HG02852 (cell line): ENCODE data around the gene KRT3.
"Not testable (repeated sequence)": the region's sequence is repeated elsewhere in the genome, so short reads cannot be mapped to it uniquely, and the experiment has no call there.

Experiments
- ATAC-seq: cut with Tn5 transposase; IDR thresholded peaks from one replicate; pipeline ENCODE4 v1.9.1; 2021; ENCODE audit warnings: mild to moderate bottlenecking, moderate library complexity; ENCODE audit not compliant: unreplicated experiment

KRT3 gene

DNA sequence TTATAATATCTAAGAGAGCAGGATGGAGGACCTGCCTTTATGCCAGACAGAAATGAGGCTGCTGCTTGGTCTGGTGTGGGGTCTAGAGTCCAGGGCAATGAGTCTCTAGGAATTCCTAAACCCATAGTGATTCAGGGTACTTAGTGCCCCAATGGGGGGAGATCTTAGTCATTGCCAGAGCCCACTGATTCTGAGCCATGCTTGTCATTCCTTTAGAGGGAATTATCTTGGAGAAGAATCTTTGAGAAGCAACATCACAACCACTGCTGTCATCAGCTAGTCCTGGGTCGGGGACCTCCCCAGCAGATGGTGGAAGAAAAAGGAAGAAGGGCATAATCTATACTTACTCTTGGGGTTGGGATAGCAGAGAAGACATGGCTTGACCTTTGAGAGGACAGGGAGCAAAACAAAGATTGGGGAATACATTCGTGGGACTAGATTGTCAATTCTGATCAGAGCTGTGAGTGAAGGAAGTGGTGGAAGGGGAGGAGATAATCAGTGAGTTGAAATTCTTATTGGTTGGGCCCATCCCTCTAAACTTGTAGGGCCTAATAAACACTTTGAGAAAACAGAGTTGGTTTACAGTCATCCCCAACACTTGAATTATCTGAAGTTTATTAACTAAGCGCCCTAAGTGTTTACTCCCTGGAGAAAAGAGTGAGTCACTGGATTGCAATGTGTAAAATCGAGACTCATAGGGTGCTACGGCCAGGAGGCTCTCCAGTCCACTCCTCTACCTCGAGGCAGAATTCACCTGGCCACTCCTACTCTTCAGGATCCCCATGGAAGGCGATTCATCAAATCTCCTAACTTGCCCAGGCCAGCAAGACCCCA is 3.0 kb upstream of the KRT3 start:
- no peak for ATAC-seq

DNA sequence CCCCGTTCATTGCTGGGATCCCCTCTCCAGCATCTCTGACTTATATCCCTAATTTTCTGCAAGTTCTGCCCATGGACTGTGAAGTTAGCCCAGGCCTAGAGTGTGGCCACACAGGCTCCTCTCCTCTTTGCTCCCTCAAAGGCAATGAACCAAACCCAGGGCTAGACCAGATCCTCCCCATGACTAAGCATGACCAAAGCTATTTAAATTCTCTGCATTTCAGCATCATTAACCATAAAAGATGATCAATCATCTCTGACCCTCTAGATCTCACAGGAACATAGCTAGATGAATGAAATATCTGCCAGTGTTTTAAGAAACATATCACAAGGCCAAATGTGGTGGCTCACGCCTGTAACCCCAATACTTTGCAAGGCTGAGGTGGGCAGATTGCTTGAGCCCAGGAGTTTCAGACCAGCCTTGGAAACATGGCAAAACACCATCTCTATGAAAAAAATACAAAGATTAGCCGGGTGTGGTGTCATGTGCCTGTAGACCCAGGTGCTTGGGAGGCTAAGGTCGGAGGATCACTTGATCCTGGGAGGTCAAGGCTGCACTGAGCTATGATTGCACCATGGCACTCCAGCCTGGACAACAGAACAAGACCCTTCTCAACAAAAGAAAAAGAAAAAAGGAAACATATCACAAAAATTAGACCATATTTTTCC is 2.2 kb upstream of the KRT3 start:
- no peak for ATAC-seq

DNA sequence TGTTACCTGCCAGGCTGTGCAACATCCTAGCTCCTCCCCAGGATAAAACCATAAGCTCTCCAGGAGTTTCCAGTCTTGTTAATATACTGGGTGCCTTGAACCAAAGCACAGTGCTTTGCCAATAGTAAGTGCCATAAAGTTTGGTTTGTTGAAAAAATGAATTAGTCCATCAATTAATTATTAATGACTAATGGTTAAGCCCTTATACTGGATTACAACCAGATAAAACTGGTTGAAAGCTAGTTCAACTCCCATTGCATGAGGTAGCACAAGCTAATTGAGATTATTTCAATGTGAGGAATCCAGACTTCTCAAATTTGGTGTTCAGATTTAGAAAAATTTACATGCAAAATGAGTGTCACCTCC is 1.6 kb upstream of the KRT3 start:
- ATAC-seq = no peak

DNA sequence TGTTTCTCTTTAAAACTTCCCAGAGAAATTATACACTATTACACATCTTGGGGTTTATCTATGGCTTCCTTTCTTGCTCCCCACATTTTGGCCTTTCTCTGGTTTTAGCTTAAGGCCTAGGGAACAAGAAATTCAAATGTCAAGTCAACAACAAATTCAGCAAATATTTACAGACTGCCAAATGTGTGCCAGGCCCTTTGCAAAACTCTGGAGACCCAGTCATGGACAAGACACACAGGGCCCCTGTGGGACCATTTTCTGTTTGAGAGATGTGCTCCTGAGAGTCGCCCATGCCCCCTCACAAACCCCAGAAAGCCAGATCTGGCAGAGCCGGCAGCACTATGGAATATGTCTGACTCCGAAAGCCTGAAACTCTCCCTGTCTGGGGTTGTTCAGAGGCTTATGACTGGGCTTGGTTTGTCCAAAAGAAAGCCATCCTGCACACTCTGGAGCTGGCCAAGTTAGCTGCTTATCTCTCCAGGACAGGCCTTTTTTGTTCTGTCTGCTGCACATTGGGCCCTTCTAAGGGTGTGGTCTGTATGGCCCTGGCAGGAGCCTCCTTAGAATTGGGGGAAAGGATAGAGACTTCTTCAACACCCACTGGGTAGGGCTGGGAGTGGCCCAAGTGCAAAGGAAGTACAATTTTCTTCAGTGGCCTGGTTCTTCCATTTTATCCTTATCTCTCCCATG is 1.1 kb upstream of the KRT3 start:
- ATAC-seq = no peak

DNA sequence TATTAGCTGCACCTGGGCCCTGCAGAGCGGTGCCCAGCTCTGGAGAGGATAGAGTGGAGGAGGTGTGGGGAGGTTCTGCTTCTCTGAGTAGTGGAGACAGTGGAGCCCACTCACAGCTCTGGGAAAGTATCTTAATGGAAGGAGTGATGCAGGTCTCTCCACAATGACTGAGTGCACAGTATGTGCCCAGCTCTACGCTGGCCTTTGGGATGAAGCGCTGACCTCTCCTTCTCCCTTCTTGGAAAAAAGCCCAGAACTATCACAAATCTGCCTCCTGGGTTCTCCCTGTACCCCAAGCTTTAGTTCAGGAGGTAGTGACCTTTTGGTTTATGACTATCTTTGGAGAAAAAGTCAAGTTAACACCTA is 495 bp upstream of the KRT3 start:
- ATAC-seq = no peak

DNA sequence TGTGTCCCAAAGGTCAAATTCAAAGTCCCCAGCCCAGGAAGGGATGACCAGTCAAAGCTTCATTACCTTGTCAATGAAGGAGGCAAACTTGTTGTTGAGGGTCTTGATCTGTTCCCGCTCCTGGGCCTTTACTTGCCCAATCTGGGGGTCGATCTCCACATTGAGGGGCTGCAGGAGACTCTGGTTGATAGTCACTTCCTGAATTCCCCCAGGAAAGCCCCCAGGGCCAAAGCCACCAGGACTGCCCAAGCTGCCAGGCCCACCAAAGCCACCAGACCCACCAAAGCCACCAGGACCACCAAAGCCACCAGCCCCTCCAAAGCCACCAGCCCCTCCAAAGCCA is 614 bp downstream of the KRT3 start:
- not testable (repeated sequence) for ATAC-seq

DNA sequence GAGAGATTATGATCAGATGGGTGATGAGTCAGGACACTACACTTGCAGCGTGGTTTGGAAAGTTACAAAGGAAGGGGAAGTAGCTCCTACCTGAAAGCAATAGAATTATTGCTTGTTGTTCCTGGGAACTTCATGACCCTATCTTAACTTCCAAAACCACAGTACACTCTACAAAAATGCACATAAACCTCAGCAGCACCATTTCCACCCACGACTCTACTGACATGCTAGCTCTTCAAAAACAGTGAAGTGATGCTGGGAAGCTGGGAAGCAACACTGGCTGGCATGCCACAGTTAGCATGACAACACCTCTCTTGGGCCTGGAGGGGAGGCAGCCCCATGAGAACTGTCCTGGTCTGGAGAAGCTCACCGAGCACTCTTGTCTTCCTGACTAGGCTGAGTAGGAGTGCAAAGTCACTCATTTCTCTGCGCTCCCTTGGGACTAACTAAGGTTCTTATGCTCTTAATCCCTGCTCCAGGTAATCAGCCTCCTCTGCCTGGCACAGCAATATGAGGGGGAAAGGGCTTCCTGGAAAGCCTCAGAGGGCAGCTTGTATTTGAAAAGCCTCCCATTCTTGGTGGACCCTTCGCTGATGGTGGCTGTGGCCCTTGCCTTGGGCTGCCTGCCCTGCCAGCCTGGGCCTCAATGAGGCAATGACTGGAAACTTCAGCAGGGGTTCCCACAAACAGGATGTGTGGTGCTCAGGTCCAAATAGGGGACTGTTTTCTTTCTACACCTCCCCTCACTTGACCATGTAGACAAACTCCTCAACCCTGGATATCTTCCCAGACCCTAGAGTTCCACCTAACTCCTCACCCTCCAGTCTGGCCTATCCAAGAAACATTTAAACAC is 1.2 kb downstream of the KRT3 start:
- no peak for ATAC-seq

DNA sequence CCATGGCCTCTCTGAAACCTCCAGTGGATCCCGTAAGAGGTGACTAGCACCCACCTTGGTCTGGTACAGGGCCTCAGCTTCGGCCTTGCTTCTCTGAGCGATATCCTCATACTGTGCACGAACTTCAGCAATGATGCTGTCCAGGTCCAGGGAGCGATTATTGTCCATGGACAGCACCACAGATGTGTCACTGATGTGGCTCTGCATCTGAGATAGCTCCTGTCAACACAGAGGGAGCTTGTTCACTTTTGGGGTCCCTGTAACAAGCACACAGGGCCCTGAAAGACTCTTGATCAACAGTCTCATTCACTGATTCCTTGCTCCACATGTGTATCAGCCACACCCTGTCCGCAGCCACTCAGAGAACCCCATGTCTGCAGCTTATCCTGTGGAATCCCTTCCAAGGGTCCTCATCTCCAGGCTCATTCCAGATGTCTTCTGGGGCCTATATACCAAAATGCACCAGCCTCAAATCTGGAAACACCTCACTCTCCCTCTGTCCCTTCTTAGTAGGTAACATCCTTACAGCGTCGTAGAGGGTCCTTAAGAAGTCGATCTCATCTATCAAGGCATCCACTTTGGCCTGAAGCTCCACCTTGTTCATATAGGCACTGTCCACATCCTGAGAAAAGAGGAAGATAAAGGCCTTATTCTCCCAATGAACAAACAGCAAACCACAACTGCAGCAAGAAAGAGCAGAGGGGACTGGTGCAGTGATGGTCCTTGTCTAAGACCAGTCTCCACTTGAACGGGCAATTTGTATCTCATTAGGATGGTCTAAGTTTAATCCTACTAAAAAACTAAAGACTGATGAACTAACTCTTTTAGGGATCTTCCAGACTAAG is 3.5 kb downstream of the KRT3 start:
- no peak for ATAC-seq

DNA sequence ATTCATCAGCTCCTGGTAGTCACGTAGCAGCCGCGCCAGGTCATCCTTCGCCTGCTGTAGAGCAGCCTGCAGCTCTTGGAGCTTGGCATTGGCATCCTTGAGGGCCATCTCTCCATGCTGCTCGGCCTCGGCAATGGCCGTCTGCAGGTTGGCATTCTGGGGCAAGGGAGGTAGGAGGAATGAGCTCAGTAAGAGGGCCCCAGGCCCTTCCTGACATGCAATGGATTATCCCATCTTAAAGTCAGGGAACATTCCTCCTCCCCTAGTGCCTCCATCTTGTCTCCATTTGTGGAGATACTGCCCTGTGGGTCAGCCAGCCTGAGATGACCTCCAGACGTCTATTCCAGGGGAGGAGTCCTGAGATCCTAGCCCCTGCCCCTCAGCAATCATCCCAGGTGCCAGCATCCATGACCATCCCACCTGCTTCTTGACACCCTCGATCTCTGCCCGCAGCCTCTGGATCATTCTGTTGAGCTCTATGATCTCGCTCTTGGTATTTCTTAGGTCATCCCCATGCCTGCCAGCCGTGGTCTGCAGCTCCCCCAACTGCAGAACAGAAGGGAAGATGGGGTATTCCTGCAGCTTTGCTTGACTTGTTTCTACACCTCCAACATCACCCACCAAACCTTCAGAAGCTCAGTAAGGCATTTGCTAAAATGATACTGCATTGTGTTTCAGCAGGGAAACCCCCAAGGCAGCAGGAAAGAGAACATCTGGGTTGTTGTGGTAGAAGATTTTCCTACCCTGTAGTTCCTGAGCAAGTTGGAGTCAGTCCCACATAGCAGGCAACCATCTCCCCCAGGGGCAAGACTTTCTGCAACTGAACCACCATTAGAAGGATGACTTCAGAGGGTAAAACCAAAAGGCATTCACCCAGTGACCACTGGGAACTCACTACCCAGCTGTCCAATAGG is 4.4 kb downstream of the KRT3 start:
- no peak for ATAC-seq

DNA sequence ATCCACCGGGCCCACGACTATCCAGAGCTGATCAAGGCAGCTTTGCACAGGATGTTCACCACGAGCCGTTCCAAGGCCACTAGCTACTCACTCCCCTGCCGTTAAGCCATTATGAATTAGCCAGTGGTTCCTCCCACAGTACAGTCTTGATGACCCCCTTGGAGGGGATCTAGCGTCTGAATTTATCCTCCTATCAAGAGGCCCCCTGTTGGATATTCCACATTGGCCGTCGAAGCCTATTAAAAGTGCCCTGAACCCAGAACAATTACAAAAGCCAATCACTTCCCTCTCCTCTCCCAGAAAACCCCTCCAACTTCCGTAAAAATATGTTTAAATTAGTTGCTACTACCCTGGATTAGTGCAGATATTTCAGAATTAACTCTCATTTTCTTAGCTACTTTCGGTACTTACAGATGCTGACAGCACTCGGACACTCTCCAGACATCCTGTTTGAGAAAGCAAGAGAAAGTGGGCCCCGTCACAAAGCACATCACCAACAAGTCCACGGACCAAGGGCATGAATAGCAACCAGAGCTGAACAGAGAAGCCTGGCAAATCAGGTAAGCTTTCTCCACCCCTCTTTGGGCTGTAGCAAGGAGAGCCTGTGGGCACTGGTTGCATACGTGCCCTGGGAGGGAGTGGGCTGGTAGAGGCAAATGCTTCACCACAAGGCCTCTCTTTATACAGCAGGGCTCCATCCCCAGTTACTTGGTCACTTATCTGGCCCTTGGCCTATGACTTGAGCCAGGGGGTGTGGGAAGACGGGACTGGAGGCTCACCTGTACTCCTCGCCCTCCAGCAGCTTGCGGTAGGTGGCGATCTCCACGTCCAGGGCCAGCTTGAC is 5.3 kb downstream of the KRT3 start:
- no peak for ATAC-seq

DNA sequence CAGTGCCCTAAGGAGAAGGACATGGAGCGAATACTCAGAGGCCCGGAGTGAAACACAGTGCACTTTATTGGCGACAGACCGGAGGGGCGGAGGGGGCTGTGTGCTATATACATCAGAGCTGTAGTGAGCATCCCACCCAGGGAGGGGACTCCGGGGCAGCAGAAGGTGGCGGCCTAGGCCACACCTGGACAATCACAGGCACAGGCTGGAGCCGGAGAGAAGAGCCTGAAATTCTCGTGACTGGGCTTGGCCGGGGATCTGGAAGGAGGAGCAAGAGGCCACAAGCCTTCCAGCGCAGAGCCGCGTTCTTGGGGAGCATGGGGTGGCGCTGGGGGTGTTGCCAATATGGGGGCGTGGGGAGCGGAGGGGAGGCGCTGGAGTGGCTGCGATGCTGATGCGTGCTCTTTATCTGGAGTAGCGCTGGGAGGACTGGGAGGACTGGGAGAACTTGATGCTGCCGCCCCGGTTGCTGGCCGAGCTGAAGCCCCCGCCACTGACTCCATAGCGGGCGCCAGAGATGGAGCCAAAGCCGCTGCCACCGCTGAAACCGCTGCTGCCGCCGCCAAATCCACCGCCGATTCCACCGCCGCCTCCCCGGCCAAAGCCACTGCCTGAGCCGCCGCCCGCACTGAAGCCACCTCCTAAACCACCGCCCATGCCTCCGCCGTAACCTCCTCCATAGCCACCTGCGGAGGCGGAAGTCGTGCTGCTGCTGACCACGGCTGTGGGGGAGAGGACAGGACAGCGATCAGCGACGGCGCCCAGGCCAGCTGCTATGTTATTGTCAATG is 6.1 kb downstream of the KRT3 start:
- ATAC-seq = no peak

DNA sequence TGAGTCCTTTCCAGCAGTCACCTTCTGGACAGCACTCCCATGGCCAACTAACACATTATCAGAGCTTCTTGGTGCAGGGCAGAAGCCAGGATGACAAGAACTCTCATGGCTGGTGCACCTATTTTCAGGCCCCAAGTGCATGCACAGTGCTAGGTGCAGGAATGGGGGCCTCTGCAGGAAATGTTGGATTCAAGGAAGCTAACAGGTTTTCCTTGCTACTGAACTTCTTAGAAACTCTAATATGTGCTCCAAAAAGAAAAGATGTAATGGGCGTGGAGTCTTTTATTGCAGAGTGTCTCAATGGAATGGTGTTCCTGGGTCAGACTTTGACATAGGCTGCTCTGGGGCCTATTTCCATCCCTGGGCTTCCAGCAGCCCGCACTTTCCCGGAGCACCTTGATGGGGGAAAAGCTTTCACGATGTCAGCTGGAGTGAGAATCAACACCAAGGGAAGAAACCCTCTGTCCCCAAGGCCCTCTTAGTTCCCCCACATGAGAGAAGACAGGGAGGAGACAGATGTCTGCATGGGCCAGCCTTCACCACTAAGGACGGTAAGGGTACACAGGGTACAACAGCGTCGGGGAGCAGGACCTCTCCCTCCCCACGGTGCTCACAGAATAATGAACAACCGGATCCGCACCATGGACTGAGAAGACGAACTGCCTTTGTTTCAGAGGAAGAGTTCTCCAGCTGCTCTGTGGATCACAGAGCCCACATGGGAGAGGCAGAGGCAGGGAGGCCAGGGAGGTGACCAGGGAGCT is 6.9 kb downstream of the KRT3 start:
- no peak for ATAC-seq

DNA sequence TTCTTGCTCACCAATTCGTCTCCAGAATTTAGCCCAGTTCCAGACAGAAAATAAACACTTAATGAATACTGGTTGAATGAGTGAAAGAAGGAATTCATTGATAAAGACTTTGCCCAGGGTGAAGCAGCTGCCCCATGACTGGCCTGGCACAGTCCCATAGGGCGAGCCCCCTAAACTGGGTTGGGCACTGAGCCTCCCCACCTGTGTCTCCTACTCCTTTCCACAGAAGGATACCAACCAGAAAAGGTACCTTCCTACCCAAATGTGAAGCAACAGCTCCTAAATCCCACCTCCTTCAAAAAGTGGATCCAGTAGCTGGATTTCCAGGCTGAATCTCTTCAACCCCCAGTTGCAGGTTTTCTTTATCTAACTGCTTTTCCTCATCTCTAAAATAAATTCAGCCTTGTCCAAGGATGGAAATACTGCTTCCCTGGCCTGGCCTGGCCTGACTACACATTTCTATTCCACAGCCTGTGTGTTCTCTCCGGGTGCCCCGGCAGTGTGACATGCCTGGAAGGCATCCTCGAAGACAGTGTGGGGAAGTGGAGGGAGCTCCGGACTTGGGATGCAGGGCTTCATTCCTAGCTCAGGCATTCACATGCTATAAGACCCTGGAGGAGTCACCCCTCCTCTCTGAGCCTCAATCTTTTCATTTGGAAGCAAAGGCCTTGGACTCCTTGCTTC is 7.6 kb downstream of the KRT3 start:
- ATAC-seq = no peak

DNA sequence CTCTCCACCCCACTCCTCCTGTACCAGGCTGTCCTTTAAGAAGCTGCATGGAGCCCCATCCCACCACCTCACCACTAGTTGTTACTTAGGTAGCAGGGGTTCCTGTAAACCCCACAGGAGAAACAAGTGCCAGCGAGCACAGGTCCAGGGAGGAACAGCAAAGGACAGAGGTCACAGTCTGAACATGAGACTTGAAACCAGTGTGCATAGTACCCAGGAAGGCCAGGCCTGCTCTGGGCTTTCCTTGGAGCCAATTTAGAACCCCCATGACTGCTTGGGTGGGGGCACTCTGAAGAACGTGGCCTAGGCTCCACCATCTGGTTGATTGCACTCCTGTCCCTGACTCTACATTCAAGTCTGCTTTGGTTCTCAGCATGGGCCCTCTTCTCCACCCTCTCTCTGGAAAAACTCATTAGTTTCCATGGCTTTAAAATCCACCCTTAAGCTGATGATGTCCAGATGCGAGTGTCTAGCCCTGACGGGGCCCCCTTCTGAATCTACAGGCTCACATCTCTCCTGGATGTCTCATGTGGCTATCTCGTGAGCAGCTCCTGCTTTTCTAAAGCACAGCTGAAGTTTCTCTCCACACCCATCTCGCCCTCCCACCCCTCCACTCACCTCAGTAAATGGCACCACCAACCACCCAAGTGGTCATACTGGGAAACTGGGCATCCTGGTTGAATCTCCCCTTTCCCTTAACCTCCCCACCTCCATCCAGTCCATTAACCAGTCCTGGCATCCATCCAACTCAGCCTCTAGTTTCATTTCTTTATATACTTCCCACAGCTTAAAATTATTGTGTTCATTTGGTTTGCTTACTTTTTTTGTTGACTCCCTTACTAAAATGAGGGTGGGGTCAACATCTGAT is 8.4 kb downstream of the KRT3 start:
- no peak for ATAC-seq

DNA sequence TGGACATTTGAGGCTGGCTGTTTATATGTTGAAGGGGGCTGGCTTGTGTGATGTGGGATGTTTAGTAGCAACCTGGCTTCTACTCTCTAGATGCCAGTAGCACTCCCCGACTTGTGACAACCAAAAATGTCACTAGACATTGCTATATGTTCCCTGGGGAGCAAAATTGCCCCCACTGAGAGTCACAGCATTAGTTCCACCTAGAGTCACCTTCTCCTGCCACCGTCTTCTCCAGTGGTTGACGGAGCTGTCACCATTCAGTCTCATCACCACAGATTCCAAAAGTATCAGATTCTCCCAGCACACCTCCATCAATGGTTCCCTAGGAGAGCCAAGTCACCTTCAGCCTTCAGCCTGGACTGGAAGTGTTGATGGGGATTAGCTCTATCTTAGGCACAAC is 11.0 kb downstream of the KRT3 start:
- ATAC-seq = no peak
